Gastroesophageal sphincter (tissue), 4 donors: Measurements from ENCODE around the gene HOXC9. TPM values are rescaled to one million over a fixed set of nuclear protein-coding genes. Genes with fewer than 3 reads are reported as not detected.
A peak's percentile ranks its signal among the peaks of the same experiment; 100 is the strongest.

Experiments used
- ATAC-seq: fragments of 150-250 bp; one replicate; pipeline ENCODE4 v1.9.1; 2016; ENCODE audit warnings: mild to moderate bottlenecking, moderate library complexity
- H3K27ac ChIP-seq, 4 donors: fragments of 200-600 bp; sonication (generic) in 3 of 4; 1 replicate in 3 of 4; 2 replicates in 1 of 4; pipeline ENCODE4 v1.5.1; 2016 to 2019
- H3K27me3 ChIP-seq: fragments of 200-600 bp; sonication (generic); one replicate; pipeline ENCODE4 v1.5.1; 2019
- H3K36me3 ChIP-seq, 2 donors: fragments of 200-600 bp; sonication (generic); one replicate each; pipeline ENCODE4 v1.5.1; 2019; ENCODE audit warnings: control low read depth in 1 of 2
- H3K4me1 ChIP-seq, 3 donors: fragments of 200-600 bp; sonication (generic); 1 replicate in 2 of 3; 2 replicates in 1 of 3; pipeline ENCODE4 v1.5.1; 2016 to 2019; ENCODE audit warnings: control low read depth in 2 of 3
- H3K4me3 ChIP-seq, 2 donors: fragments of 200-600 bp; sonication (generic); one replicate each; pipeline ENCODE4 v1.5.1; 2019; ENCODE audit warnings: mild to moderate bottlenecking in 1 of 2, moderate library complexity in 1 of 2
- H3K9me3 ChIP-seq, 3 donors: fragments of 200-600 bp; sonication (generic); one replicate each; pipeline ENCODE4 v1.5.1; 2017 to 2019; ENCODE audit warnings: control low read depth in 2 of 3
- CTCF ChIP-seq, 4 experiments: fragments of 200-600 bp in 2 of 4; fragments of 450-650 bp in 2 of 4; sonication (generic) in 1 of 4; IDR thresholded peaks; one replicate each; pipeline ENCODE4 v1.5.1; 2017 to 2019; ENCODE audit warnings: antibody characterized with exemption in 4 of 4, mild to moderate bottlenecking in 2 of 4, moderate library complexity in 2 of 4
- EP300 ChIP-seq: sonication (generic); formaldehyde crosslinking; IDR thresholded peaks from one replicate; pipeline ENCODE4 v1.6.1; 2017; ENCODE audit warnings: antibody characterized with exemption, mild to moderate bottlenecking
- POLR2A ChIP-seq, 2 donors: fragments of 450-650 bp; IDR thresholded peaks; one replicate each; pipeline ENCODE4 v1.6.1; 2017; ENCODE audit warnings: antibody characterized with exemption in 2 of 2, mild to moderate bottlenecking in 2 of 2, moderate library complexity in 1 of 2
- POLR2AphosphoS5 ChIP-seq: sonication (generic); formaldehyde crosslinking; IDR thresholded peaks from one replicate; pipeline ENCODE4 v1.6.1; 2017; ENCODE audit warnings: antibody characterized with exemption
- WGBS, 2 donors: methylation state at CpG; one replicate each; pipeline ENCODE4 v1.1.5; 2018; ENCODE audit warnings: low coverage in 1 of 2; 5-methylcytosine and 5-hydroxymethylcytosine counted together
- total RNA-seq, 4 donors: library from RNA; depleted of rRNA; stranded (reverse); fragments of >200 nt; gene quantifications; one replicate each; pipeline ENCODE4 v1.1.0, GENCODE V29; 2016

HOXC9 gene
- total RNA-seq, 4 donors from 2014 or later = not detected

DNA sequence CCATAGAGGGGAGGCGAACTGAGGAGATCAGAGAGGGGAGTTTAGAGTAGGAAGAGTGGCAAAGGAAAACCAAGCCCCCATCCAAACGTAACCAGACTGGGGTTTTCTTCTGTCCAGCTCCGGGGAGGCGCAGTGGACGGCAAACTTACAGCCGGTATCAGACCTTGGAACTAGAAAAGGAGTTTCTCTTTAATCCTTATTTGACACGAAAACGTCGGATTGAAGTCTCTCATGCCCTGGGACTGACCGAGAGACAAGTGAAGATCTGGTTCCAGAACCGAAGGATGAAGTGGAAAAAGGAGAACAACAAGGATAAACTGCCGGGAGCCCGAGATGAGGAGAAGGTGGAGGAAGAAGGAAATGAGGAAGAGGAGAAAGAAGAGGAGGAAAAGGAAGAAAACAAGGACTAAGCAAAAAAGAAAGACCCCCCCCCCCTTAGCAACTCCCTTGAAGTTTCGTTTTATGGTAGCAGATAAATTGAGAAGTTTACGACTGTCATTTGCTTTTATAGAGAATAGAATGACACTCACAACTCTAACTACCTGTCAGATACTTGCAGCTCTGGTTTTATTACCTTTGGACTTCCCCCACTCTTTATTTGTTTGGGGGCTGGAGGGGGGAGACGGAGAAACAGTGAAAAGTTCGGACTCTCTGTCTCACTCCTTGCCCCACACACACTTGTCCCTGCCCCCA is 11.2 kb downstream of the HOXC9 start:
- WGBS, 2 donors = 3 to 6% methylated on average over 14 to 16 of the region's 17 CpGs
- no peak overlapping the region for H3K4me3 ChIP-seq
- no peaks in the 10 kb centered on the region for H3K9me3 ChIP-seq
- H3K36me3 ChIP-seq = no peaks in the 10 kb centered on the region
- H3K4me1 ChIP-seq = peaks cover 0 to 31% (median 15%) of the 10 kb centered on the region in 3 donors
- H3K27ac ChIP-seq = no peak overlapping the region
- peaks cover 99% of the 10 kb centered on the region for H3K27me3 ChIP-seq
- ATAC-seq = no peak
- TF ChIP-seq EP300 (no peak), CTCF (IDR thresholded peaks at IDR 0.05) (no peak), POLR2A (IDR thresholded peaks at IDR 0.05) (no peak), POLR2AphosphoS5 (no peak)

DNA sequence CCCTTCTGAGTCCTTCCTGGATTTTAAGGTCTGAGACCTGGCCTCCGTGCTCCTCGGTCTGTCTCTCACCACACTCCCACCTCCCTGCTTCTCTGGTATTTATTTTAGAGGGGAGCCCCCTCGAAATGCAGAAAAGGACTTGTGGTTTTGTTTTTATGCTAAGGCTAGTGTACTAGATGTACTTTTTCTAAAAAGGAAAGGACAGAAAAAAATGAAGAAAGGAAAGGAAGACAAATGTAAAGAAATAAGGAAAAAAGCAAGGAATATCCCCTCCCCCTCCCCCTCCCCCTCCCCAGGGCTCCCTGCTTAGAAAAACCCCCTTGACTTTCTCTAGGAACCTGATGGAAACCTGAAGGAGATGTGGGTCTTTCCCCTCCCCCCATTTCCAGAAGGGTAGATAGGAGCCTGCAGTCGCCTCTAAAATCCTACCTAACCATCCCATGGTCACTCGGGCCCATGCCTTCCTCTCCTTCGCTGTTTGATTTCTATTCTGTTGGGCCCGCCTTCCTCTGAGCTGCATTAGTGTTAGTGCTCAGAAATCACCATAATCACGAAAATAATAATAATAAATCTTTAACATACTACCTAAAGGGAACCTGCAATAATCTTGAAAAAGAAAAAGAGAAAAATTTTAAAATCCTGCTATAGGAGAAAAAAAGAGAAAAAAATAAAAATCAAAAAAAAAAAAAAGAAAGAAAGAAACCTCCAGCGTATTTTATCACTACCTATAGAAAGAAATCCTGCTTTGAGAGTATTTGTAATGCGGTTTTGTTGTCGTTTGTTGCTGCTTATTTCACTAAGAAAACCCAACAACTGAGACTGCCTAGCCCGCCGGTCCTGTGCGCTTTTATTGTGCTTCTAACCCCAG is 11.9 kb downstream of the HOXC9 start:
- Histone ChIP-seq H3K27ac (no peak overlapping the region), H3K36me3 (no peaks in the 10 kb centered on the region), H3K27me3 (peaks cover 99% of the 10 kb centered on the region), H3K4me1 (peaks cover 0 to 34% (median 14%) of the 10 kb centered on the region in 3 donors), H3K4me3 (no peak overlapping the region), H3K9me3 (no peaks in the 10 kb centered on the region)
- no peak for ATAC-seq
- TF ChIP-seq EP300 (no peak), CTCF (IDR thresholded peaks at IDR 0.05) (no peak), POLR2AphosphoS5 (no peak), POLR2A (IDR thresholded peaks at IDR 0.05) (no peak)
- 29 to 32% methylated on average over 9 to 11 of the region's 14 CpGs for WGBS, 2 donors

GRCh38 chr12:54012631-54013409 is 12.9 kb downstream of the HOXC9 start:
- no peak overlapping the region for H3K27ac ChIP-seq
- TF ChIP-seq CTCF (IDR thresholded peaks at IDR 0.05) = no peak
- TF ChIP-seq POLR2AphosphoS5 = no peak
- no peak for TF ChIP-seq EP300
- no peak for TF ChIP-seq POLR2A (IDR thresholded peaks at IDR 0.05)
- H3K9me3 ChIP-seq = no peaks in the 10 kb centered on the region
- peaks cover 99% of the 10 kb centered on the region for H3K27me3 ChIP-seq
- ATAC-seq = no peak
- WGBS, 2 donors = 23 to 36% methylated on average over 4 to 5 of the region's 6 CpGs
- peaks cover 0 to 43% (median 21%) of the 10 kb centered on the region in 3 donors for H3K4me1 ChIP-seq
- H3K36me3 ChIP-seq = no peaks in the 10 kb centered on the region
- H3K4me3 ChIP-seq = no peak overlapping the region

DNA sequence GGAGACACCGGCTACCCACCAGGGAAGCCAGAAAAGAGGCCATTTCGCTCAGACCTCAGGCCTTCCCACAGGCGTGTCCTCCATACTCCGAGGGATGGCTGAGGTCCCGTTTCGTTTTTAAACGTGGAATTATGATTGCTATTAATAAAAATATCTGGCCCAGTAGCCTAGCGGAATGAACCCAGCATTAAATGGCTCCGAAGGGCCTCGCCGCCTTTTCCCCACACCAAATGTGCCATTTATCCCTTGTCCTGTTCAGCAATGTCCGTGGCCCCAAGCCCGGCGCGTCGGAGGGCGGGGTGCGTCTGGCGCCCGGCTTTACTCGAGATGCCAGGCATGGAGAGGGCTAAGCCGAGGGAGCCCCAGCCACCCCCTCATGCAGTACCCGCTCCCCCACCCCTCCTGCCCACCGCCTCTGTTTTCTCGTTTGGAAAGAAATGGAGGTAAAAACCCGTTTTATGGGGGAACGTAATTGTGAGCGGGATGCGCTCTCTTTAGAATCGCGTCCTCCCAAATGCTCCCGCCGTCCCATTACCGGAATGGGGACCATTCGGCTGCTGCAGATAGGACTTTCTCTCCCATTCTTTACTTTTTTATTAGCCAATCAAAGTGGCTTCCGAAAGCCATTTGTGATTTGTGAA is 14.5 kb downstream of the HOXC9 start:
- H3K27ac ChIP-seq = no peak overlapping the region
- no peak for ATAC-seq
- no peaks in the 10 kb centered on the region for H3K9me3 ChIP-seq
- no peak for TF ChIP-seq EP300
- no peak for TF ChIP-seq POLR2A (IDR thresholded peaks at IDR 0.05)
- no peak for TF ChIP-seq POLR2AphosphoS5
- TF ChIP-seq CTCF (IDR thresholded peaks at IDR 0.05) = no peak
- H3K4me3 ChIP-seq = peak overlapping the region in 1 of 2 donors; percentile 17
- H3K36me3 ChIP-seq = no peaks in the 10 kb centered on the region
- peaks cover 0 to 53% (median 16%) of the 10 kb centered on the region in 3 donors for H3K4me1 ChIP-seq
- 6 to 7% methylated on average over 14 to 34 of the region's 36 CpGs for WGBS, 2 donors
- peaks cover 100% of the 10 kb centered on the region for H3K27me3 ChIP-seq
